ENCODE measurements around the gene PALLD.

GRCh38 chr4:168846414-168846813, 349.6 kb downstream of the PALLD start:
- no peak for TF ChIP-seq EZH2 (IDR thresholded peaks at IDR 0.05)
- TF ChIP-seq POLR2AphosphoS5 (IDR thresholded peaks at IDR 0.05; ENCODE audit: borderline replicate concordance, low read depth, low read length), result no peak

Data from SK-N-MC (cell line).